Activated T-helper 1 cell treated with Interleukin-2 at 50 U/mL for 16 hours (primary cell): Measurements from ENCODE around the gene MAD2L1BP.

Source experiments
- DNase-seq: peaks from one replicate; pipeline ENCODE4 v3.0.0-alpha.2; 2020; ENCODE audit warnings: low read depth

The MAD2L1BP gene

GRCh38 chr6:43683708-43684455 is 48.2 kb downstream of the MAD2L1BP start:
- DNase-seq = no peak

GRCh38 chr6:43687079-43687436 is 51.4 kb downstream of the MAD2L1BP start:
- DNase-seq = no peak

GRCh38 chr6:43687437-43688347 is 52.1 kb downstream of the MAD2L1BP start, which contains the start of gene MRPS18A:
Gene MRPS18A, minus strand, starts transcription at chr6:43687791. Its CDS starts 12 bp downstream, at chr6:43687779.
- peak; percentile 65 for DNase-seq

- DNase-seq = no peak
These were observed 53.8 kb downstream of the MAD2L1BP start for GRCh38 chr6:43689421-43689820.
